Renal cortical epithelial cell (primary cell): ENCODE measurements around the gene CRYGS. TPM values are rescaled to one million over a fixed set of nuclear protein-coding genes. Genes with fewer than 3 reads are reported as not detected.
"Not testable (repeated sequence)": the region's sequence is repeated elsewhere in the genome, so short reads cannot be mapped to it uniquely, and the experiment has no call there.

Experiments used
- DNase-seq: peaks from one replicate; pipeline ENCODE4 v3.0.0-alpha.2; 2011; ENCODE audit warnings: low read depth
- total RNA-seq: library from RNA; depleted of rRNA; stranded (reverse); fragments of >200 nt; gene quantifications from 2 replicates; pipeline ENCODE4 v1.2.3, GENCODE V29; 2014

The CRYGS gene
- total RNA-seq, result 1.2 TPM in 1 of 2 replicates, not detected in the other

- DNase-seq, result no peak
These were observed at the start of gene CRYGS for GRCh38 chr3:186544281-186544680. Gene CRYGS (minus strand): TSS chr3:186544380. CDS start chr3:186544326, 54 bp downstream.

DNA sequence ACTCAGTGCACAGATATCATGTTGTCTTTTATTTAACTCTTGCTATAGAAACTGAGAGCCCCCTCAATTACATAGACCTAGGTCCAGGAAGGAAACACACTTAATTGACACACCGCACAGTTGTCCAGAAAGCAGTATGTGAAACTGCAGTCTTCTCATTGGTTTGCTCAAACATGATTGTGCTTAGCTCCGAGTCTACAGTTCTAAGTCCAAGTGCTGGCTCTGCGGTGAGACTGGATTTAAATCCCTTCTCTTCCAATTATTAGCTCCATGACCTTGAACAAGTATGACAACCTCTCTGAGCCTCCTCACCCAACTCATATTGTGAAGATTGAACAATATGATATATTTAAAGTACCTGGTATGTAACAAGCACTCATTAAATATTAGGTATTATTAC lies 49.7 kb upstream of the CRYGS start:
- DNase-seq, result no peak

GRCh38 chr3:186592682-186593081 lies 48.5 kb upstream of the CRYGS start:
- DNase-seq, result no peak

DNA sequence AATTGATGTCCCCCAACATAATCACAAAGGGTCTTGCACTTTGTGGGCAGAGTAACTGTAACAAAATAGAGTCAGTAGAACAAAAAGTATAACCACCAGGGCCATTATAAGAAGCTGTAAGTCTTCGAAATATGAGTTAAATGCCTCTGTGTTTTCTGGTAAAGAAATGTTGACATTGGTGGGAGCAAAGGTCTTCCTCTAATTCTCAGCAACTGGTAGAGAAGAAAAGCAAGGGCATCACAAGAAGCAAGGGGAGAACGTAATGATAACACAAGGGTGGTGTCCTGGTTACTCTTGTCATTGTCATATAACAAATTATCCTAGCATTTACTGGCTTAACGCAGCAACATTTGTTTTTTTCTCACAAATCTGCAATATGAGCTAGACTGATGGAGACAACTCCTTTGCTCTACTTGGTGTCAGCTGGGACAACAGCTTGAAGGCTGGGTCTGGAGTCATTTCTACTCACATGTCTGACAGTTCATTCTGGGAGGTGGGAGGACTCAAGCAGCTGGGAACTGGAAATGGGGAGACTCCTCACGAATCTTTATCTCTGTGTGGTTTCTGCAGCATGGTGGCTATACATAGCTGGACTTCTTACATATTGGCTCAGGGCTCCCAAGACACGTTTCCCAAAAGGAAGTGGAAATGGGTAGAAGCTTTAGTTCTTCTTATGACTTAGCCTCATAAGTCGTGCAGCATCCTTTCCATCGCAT lies 46.6 kb upstream of the CRYGS start:
- no peak for DNase-seq

GRCh38 chr3:186589856-186590579 lies 45.8 kb upstream of the CRYGS start:
- DNase-seq, result peak; percentile 95

DNA sequence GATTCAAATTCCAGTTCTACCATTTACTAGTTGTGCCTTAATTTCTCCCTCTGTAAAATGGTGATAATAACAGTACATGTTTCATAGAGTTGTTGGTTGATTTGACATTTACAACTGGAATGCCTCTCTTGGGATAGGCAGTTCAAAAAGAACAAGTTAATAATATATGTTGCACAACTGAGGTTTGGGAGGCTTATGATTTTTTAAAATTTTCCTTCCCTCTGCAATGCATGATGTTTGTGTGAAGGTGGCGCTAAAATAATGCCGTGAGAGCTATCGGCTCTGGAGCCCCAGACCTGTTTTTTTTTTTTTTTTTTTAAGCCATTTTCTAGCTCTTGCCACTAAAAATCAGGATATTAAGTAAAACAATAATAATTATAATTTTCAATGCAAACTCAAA lies 44.9 kb upstream of the CRYGS start:
- DNase-seq, result no peak

DNA sequence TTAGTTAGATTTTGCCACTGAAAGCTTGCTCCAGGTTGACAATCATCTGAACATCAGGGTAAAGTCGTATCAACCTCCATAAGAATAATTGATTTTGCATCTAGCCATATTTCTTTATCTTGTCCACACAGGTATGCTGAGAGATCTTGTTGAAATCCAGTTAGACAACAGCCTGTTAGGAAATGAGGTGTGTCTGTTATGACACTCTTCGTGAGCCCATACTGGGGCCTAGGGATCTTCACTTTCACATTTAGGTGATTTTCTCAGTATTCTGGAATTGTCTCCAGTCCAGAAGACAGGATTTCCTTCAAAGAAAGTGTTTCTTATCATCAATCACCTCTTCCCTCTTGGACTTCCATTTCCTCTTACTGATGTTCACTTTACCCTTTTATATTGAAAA lies 44.5 kb upstream of the CRYGS start:
- peak; percentile 50 for DNase-seq

DNA sequence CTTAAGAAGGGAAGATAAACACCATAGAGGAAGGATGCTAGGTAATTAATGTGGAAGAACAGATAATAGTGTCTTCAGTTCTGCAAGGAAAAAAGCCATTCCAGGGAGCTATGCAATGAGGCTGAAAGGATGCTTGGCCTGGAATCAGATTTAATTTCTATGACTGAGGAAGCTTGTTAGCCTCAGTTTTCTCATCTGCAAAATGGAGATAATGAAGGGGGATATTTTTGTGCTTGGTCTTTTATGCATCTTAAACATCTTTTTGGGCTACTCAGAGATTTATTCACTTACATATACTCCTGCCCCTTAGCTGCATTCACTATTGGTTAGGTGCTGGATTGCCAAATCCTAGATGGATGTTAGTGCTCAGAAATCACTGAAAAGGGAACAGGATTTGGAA lies 43.0 kb upstream of the CRYGS start:
- no peak for DNase-seq

- not testable (repeated sequence) for DNase-seq
These were observed 42.1 kb upstream of the CRYGS start for GRCh38 chr3:186586245-186586644.

DNA sequence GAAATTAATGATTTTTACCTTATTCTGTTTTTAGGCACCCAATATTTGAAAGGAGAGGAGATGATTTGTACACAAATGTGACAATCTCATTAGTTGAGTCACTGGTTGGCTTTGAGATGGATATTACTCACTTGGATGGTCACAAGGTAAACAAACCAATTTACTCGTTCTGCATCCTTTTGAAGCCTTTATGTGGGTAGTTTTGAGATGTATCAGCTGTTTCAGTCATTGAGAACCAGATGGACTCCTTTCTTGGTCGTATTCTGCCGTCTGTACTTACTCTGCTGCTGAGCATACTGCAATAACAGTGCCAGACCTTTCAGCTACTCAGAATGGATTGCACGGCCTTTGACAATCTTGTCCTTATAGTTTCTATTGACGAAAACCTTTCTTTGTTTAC lies 39.7 kb upstream of the CRYGS start:
- no peak for DNase-seq

GRCh38 chr3:186582541-186582940 lies 38.4 kb upstream of the CRYGS start:
- no peak for DNase-seq

DNA sequence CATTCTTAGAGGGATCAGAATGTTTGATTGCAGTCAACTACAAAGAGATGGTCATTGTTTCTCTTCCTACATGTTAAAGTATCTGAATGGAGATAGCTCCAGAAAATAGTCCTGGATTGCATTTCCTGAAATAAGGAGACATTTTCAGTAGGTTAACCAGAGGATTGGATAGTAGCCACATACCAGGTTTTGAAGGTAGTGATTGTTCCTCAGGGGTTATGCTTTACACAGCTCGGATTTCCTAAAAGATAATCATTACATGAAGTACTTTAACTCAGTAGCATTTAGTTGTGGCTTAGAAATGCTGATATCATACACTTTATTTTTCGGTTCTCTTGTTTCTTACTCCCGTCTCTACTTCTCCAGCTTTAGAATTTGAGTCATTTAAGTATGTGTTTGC lies 36.6 kb upstream of the CRYGS start:
- no peak for DNase-seq

DNA sequence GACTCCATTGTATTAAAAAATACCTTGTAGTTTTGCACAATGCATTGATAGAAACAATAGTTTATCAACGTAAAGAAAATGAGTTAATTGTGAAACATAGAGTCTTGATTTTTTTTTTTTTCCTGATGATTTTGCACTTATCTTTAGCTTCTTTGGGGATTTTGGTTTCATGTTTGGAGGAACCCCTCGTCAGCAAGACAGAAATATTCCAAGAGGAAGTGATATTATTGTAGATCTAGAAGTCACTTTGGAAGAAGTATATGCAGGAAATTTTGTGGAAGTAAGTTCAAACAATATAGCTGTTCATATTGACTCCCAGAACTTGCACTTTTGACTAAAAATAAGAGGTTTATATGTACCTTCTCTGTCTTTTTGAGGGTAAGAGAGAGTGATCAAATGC lies 33.3 kb upstream of the CRYGS start:
- no peak for DNase-seq

DNA sequence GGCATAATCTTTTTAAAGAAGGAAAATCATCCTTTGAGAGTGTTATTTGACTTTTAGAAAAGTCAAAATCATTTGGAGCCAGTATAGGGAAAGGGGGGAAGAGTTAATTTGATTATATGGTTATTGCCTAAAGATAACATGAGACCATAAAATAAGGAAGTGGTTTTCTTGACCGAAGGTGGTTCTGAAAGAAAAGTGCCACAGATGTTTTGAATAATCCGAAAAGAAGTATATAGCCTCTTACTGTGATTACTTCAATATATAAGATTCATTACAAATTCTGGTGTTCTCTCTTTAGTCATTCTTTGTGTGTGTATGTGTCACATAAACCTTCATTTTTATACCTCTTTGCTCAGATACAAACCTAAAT lies 27.4 kb upstream of the CRYGS start:
- no peak for DNase-seq

DNA sequence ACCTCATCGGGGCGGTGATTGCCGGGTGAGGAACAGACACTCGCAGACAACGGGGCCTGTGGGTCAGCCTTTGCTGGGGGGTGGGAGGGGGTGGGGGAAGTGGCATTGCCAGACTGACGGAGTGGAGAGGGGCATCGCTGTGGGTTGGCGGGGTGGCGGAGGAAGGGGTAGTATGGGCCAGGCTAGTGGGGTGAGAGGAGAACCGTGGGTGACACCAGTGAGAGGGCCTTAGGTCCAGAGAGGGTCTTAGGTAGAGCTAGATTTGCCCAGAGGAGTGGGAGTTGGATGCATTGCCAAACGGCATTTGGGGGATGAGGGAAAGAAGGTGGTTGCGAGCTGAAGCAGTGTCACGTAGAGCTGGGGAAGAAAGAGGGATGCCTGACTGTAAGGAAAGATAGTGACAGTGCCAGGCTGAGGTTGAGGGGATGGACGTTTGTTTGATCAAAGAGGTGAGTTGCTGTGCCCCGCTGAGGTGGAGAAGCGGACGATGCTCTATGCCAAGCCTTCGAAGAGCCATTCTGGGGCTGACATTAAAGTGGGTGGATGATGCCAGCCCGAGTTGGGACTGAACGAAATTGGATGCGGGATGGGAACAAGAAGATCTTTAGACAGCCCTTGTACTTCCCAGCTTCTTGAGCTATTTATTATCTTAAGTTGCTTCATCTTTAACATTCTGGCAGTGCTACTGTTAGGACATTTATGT lies 26.9 kb upstream of the CRYGS start:
- no peak for DNase-seq

GRCh38 chr3:186570096-186570940 lies 26.1 kb upstream of the CRYGS start, which contains the start of gene DNAJB11:
Gene DNAJB11 (plus strand): TSS chr3:186570720. CDS start chr3:186570898, 178 bp downstream.
- DNase-seq, result peak; percentile 99

DNA sequence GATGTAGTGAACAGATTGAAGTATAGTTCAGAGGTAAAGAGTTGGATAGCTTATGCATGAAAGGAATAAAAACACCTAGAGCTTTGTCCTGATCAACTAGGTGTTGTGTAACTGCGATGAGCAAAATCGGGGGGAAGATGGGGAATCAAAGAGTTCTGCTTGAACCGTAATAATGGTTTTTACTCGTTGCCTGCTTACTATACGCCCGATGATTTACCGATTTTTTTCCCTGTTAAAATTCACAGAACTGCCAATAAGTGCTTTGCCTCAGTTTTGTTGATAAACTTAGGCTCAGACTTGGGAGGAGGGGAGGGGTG lies 25.6 kb upstream of the CRYGS start:
- no peak for DNase-seq

- DNase-seq, result not testable (repeated sequence)
These were observed 25.2 kb upstream of the CRYGS start for GRCh38 chr3:186569361-186569760.

DNA sequence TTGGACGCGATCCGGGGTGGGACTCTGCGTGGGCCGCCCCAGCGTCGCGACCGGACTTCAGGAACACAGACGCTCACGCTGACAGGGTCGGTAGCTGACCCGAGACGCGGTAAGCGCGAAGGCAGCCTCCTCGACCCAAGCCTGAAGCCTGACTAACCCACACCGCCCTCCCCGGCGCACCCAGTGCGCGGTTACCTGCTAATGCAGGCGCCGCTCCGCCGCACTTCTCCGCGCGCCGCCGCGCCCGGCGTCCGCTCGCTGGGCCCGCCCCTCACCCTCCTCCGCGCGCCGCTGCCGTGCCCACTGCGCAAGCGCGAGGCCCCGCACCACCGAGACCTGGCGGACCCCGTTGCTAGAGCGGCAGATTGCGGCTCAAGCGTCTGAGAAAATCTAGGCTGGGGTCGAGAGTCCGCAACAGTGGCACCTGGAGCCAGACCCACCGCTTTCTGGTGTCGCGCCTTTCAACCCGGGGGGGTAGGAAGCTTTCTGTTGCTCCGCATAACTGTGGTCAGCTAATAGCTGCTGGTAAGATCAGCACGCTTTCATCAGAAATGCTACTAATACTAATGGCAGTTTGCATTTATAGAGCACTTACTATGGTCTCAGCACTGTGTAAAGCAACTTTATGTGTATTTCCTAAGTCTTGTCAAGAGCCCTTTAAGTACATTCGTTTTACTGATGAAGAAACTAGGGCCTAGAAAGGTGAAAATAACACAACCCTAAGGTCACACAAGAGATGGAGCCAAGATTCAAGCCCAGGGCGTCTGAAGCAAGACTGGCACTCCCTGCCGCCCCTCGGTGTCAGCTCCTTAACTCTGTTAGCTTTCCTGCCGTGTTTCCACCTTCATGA lies 23.1 kb upstream of the CRYGS start, which contains the start of gene TBCCD1:
Gene TBCCD1, minus strand, starts transcription at position 268 of the 850 bp plus-strand sequence. CDS start 3,010 bp downstream, outside the sequence.
- DNase-seq, result peak; percentile 74

- no peak for DNase-seq
These were observed 22.5 kb upstream of the CRYGS start for GRCh38 chr3:186566772-186567071.

DNA sequence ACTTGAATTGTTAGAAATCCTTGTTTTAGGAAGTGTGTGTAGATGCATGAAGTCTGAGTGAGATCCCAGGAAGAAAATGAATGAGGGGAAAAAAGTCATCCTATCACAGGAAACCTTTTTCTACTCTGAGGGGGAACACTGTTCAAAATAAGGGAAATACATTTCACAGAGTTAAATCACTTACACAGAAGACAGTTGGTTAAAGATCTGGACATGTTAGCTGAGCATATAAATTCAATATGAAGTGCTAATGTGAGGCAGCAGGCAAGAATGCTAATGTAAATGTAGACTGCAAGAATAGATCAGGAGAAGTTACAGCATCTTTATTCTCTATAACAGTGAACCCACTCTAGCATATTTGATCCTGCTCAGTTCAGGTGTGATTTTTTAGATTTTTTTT lies 20.4 kb upstream of the CRYGS start:
- DNase-seq, result no peak
